GM06990 (cell line): ENCODE measurements around the gene ZDHHC14.

Experiments
- DNase-seq: peaks from one replicate; pipeline ENCODE4 v3.0.0-alpha.2; 2011; ENCODE audit not compliant: insufficient read length; ENCODE audit errors: extremely low read depth
- H3K27me3 ChIP-seq: replicated peaks from 2 replicates; pipeline ENCODE4 v1.6.0; 2011; ENCODE audit warnings: low read length; ENCODE audit not compliant: control insufficient read depth, insufficient read depth
- H3K36me3 ChIP-seq: 2 replicates; pipeline ENCODE4 v1.5.1; 2011; ENCODE audit warnings: low read length; ENCODE audit not compliant: control insufficient read depth, insufficient read depth
- H3K4me3 ChIP-seq: replicated peaks from 2 replicates; pipeline ENCODE4 v1.5.1; 2011; ENCODE audit warnings: low read depth, mild to moderate bottlenecking, control low read depth, low read length
- CTCF ChIP-seq: IDR thresholded peaks from 2 replicates; pipeline ENCODE4 v1.5.1; 2011; ENCODE audit warnings: low read length, control low read depth, mild to moderate bottlenecking, inconsistent platforms; ENCODE audit not compliant: insufficient read depth, poor library complexity, severe bottlenecking

Gene ZDHHC14

GRCh38 chr6:157641837-157642236 lies 260.8 kb downstream of the ZDHHC14 start:
- Histone ChIP-seq H3K4me3 (no peak overlapping the region), H3K36me3 (no peaks in the 10 kb centered on the region), H3K27me3 (no peaks in the 10 kb centered on the region)
- no peak for TF ChIP-seq CTCF
- no peak for DNase-seq

- Histone ChIP-seq H3K27me3 (no peaks in the 10 kb centered on the region), H3K36me3 (no peaks in the 10 kb centered on the region), H3K4me3 (no peak overlapping the region)
- DNase-seq, result no peak
- TF ChIP-seq CTCF, result no peak
Measured at GRCh38 chr6:157642736-157643135, 261.7 kb downstream of the ZDHHC14 start.

- DNase-seq, result no peak
- no peak for TF ChIP-seq CTCF
- Histone ChIP-seq H3K36me3 (no peaks in the 10 kb centered on the region), H3K27me3 (no peaks in the 10 kb centered on the region), H3K4me3 (no peak overlapping the region)
Measured at GRCh38 chr6:157644043-157644810, 263.2 kb downstream of the ZDHHC14 start.

- Histone ChIP-seq H3K36me3 (no peaks in the 10 kb centered on the region), H3K27me3 (no peaks in the 10 kb centered on the region), H3K4me3 (no peak overlapping the region)
- no peak for TF ChIP-seq CTCF
- no peak for DNase-seq
Measured at GRCh38 chr6:157645201-157645795, 264.3 kb downstream of the ZDHHC14 start.

- no peak for TF ChIP-seq CTCF
Measured at GRCh38 chr6:157646012-157646411, 265.0 kb downstream of the ZDHHC14 start.

More at GRCh38 chr6:157646012-157646411, 265.0 kb downstream of the ZDHHC14 start:
- H3K36me3 ChIP-seq, result no peaks in the 10 kb centered on the region
- no peak overlapping the region for H3K4me3 ChIP-seq
- H3K27me3 ChIP-seq, result no peaks in the 10 kb centered on the region
- DNase-seq, result no peak
